GM15510 (cell line): ENCODE data around the gene ACBD6.

Experiments used
- POLR2A ChIP-seq: IDR thresholded peaks from 3 replicates; pipeline ENCODE4 v1.6.1; 2011; ENCODE audit warnings: borderline replicate concordance; ENCODE audit not compliant: insufficient read length; ENCODE audit errors: extremely low read depth

The ACBD6 gene

DNA sequence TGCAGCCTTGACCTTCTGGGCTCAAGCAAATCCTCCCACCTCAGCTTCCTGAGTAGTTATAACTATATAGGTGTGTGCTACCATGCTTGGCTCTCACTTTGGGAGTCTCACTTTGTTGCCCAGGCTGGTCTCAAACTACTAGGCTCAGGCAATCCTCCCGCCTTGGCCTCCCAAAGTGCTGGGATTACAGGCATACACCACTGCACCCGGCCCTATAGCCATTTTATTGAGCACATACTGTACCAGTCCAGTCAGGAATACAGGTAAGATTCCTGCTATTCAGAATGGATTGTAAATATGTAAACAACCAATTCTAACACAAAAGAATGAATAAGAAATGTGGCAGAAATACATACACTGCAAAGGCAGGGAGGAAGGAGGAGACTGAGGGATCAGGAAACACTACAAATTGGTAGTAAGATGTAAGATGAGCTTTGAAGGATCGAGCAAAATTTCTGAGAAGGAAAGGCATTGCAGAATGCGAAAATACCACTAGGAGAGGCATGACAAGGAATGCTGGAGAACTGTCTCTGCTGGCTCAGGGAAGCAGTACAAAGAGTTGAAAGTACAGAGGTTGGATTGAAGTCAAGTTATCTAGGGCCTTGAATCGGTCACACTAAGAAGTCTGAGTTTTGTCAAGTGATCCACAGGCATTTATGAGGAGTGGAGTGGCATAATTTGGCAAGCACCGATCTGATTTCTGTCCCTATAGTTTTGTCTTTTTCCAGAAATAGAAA is 211.9 kb downstream of the ACBD6 start:
- no peak for TF ChIP-seq POLR2A

GRCh38 chr1:180288940-180289339 is 213.4 kb downstream of the ACBD6 start:
- TF ChIP-seq POLR2A, result no peak

GRCh38 chr1:180287988-180288705 is 214.2 kb downstream of the ACBD6 start:
- TF ChIP-seq POLR2A, result no peak

GRCh38 chr1:180286417-180286816 is 216.0 kb downstream of the ACBD6 start:
- no peak for TF ChIP-seq POLR2A

DNA sequence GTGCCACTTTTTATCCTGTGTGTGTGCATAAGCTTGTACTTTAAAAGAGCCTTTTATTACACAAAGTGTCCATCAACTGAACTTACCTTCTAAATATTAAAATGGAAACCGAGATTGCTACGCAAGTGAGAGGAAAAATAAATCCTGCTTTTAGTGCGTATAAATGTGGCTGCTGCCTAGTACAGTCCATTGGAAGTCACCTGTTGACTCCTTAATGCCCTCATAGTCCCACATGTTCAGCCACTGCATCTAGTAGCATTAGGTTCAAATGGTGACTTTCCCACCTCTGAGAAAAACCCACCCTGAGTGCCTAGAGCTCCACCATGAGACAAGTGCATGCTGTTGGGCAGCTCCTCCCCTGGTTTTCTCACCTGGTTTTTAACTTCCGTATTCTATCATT is 219.3 kb downstream of the ACBD6 start:
- no peak for TF ChIP-seq POLR2A

DNA sequence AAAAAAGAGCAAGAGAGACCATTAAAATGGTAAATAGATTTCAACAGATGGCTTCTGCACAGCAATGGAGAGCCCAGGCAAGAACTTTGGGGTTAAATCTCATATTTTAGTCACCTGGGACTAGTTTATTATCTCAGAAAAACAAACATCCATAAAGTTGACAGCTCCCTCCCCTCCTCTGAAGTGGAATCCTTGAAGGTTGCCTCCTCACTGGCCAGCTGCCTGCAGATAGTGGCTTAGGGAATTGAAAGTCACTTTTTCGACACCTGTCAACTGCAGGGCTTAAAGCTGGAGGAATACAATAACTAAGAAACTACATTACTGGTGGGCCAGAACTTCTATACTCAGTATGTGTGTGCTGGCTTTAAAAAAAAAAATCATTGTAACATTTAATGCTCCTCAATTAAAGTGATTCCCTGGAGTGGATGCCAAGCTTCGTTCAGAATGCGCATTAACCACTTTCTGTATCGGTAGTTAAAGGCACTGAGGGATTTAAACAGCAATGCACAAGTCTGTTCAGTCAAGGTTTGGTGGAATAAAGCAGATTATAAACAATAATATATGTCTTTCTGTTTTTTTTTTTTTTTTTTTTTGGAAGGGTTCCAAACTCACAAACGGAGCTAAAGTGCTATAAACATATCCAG is 219.9 kb downstream of the ACBD6 start:
- TF ChIP-seq POLR2A, result no peak

GRCh38 chr1:180281490-180281889 is 220.9 kb downstream of the ACBD6 start:
- TF ChIP-seq POLR2A, result no peak

GRCh38 chr1:180280617-180281016 is 221.8 kb downstream of the ACBD6 start:
- TF ChIP-seq POLR2A, result no peak

DNA sequence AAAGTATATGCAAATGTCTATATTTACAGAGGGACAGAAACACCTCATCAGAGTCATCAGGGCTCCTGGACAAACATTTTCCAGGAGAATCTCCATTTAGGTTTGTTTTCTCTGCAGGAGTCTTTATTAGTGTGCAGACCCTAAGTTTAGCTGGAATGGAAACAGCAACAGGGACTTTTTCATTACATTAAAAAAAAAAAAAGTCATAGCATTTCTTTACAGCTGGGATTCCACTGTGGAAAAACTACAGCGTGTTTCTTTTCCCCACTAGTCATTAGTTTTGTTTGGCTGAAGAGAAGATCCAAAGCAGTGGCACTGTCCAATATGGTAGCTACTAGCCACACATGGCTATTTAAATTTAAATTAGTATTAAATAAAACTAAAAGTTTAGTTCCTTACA is 222.7 kb downstream of the ACBD6 start:
- no peak for TF ChIP-seq POLR2A

GRCh38 chr1:180278596-180279395 is 223.6 kb downstream of the ACBD6 start:
- no peak for TF ChIP-seq POLR2A

- no peak for TF ChIP-seq POLR2A
Observed at GRCh38 chr1:180278194-180278515, 224.2 kb downstream of the ACBD6 start.

DNA sequence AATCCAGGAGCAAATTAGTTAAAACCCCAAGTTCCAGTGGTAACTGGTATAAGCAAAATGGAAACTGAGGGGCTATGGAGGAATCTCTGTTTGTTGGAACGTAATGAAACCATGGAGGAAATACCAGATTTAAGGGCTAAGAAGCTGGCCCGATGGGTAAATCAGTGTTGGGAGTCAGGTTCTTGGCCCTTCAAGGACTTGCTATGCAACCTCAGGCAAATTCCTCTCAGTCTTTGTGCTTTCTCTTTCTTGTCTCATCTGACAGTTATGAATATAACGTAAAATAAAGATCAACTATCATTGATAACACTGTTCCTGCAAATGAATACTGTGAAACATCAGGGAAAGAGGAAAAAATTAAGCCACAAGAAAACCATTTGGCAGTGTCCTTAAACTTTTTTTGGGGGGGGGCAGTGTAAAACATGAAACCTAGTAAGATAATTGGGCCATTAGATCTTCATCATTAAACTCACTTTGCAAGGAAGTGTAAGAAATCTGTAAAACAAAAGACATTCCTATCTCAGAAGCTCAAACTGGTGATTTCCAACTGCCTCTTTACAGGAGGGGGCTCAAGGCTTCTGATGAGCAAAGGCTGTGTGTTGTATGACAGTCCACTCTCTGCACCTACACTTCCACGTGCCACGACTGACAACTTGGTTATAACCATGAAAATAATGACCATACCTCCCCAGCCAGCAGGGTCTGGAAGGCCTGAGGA is 224.7 kb downstream of the ACBD6 start:
- no peak for TF ChIP-seq POLR2A

DNA sequence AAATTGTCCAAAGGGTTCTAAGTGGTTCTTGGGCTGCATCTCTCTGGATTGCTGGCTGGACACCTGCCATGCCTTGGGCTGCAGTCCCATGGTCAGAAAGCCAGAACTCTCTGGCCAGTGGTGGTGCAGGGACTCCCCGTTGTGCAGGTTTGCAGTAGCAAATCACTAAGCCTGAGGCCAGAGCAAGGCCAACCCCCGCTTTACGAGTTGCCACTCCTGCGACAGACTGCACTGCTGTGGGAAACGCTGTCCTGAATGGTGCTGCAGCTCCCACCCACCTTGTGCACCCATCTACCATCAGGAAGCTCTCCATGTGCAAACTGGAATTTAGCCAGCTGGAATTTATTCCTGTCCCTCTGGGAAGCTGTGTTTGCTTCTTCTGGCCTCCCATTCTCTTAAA is 226.7 kb downstream of the ACBD6 start:
- no peak for TF ChIP-seq POLR2A

DNA sequence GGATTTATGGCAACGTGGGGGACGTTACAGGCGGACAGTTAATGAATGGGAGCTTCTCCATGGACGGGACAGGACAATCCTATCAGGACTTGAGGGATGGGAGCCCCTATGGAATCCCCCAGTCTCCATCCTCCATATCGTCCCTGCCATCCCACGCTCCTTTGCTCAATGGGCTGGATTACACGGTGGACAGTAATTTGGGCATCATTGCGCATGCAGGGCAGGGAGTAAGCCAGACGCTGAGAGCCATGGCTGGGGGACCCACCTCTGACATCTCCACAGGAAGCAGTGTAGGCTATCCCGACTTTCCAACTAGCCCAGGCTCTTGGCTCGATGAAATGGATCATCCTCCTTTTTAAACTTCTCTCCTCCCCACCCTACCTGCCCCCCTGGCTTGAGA is 228.2 kb downstream of the ACBD6 start:
- TF ChIP-seq POLR2A, result no peak
